Kidney (tissue), 14 donors: ENCODE results near the gene PGM1. TPM values are rescaled to one million over a fixed set of nuclear protein-coding genes. Genes with fewer than 3 reads are reported as not detected.

Source experiments
- DNase-seq, 5 donors: peaks; one replicate each; pipeline ENCODE4 v3.0.0-alpha.2; 2013 to 2020
- FAIRE-seq: peaks from 2 replicates; lab custom pipeline; 2012; peaks lifted over from hg19 to GRCh38; lab: Jason Lieb, UNC
- H3K27ac ChIP-seq, 2 donors: one replicate each; pipeline ENCODE4 v1.7.0; 2013; ENCODE audit warnings: low read depth in 2 of 2, low read length in 2 of 2, inconsistent platforms in 1 of 2
- H3K27me3 ChIP-seq: one replicate; pipeline ENCODE4 v1.7.1; 2013; ENCODE audit warnings: low read length, inconsistent platforms; ENCODE audit not compliant: control insufficient read depth, insufficient read depth
- H3K36me3 ChIP-seq, 3 donors: one replicate each; pipeline versions ENCODE4 v1.7.0 to v1.7.1; 2013; ENCODE audit warnings: low read length in 3 of 3, control low read depth in 1 of 3, inconsistent platforms in 1 of 3; ENCODE audit not compliant: insufficient read depth in 3 of 3, control insufficient read depth in 2 of 3
- H3K4me1 ChIP-seq, 3 donors: one replicate each; pipeline versions ENCODE4 v1.7.0 to v1.7.1; 2013; ENCODE audit warnings: low read length in 3 of 3, inconsistent platforms in 1 of 3, low read depth in 1 of 3; ENCODE audit not compliant: control insufficient read depth in 2 of 3, insufficient read depth in 2 of 3
- H3K4me3 ChIP-seq, 3 donors: one replicate each; pipeline versions ENCODE4 v1.7.0 to v1.8.1; 2013; ENCODE audit warnings: low read length in 3 of 3, control low read depth in 1 of 3, inconsistent platforms in 1 of 3
- H3K9ac ChIP-seq, 3 donors: one replicate each; pipeline versions ENCODE4 v1.7.0 to v1.7.1; 2013; ENCODE audit warnings: low read length in 3 of 3, control low read depth in 1 of 3, inconsistent platforms in 1 of 3
- H3K9me3 ChIP-seq, 3 donors: one replicate each; pipeline versions ENCODE4 v1.7.0 to v1.7.1; 2013; ENCODE audit warnings: low read length in 3 of 3, control low read depth in 1 of 3, inconsistent platforms in 1 of 3; ENCODE audit not compliant: control insufficient read depth in 2 of 3, insufficient read depth in 1 of 3
- CTCF ChIP-seq: IDR thresholded peaks from 3 replicates; pipeline ENCODE4 v1.5.1; 2012; ENCODE audit warnings: mild to moderate bottlenecking, moderate library complexity, borderline replicate concordance; ENCODE audit not compliant: insufficient read depth; ENCODE audit errors: extremely low read depth
- intact Hi-C: fragments of 100-400 bp; cut with DNase I; formaldehyde crosslinking; loops from one replicate; pipeline ENCODE4 v1.11.1; 2022
- polyA plus RNA-seq: library from polyadenylated mRNA; stranded (reverse); fragments of 350-450 nt; fragmentation: Illumina TruSeq; extraction: RNeasy Lipid Tissue Mini Kit (QIAGEN cat#74804); gene quantifications from one replicate; pipeline ENCODE4 v1.2.3, GENCODE V29; 2014; ENCODE audit warnings: low read depth, low replicate concordance; ENCODE audit not compliant: insufficient read depth
- total RNA-seq: library from RNA; stranded (reverse); fragmentation: NEBNext Ultra II Directional; extraction: Animal tissue kit (Norgen Biotek cat#: 25700); gene quantifications from one replicate; pipeline ENCODE4 v1.2.1, GENCODE V29; 2021
- donor health status: control.
- donor health status: control.
- donor health status: control.
- donor health status: control.
- donor health status: control.
- donor health status: DM: yes; HTN: yes; CAD: no.
- donor health status: Normal renal cell carcinoma (clear cell type).

PGM1 gene
- total and polyA plus RNA-seq, 2 donors from 2014 or later: 40.3 to 59.3 TPM

- no peak for DNase-seq
- no peak for FAIRE-seq
- Histone ChIP-seq H3K4me1 (no peaks in the 10 kb centered on the region), H3K9ac (no peak overlapping the region), H3K27me3 (no peaks in the 10 kb centered on the region), H3K36me3 (peaks cover 0 to 2% (median 0%) of the 10 kb centered on the region in 3 donors), H3K4me3 (no peak overlapping the region), H3K27ac (no peak overlapping the region), H3K9me3 (no peaks in the 10 kb centered on the region)
- intact Hi-C loops: no loop called here
- no peak for TF ChIP-seq CTCF
Observed at GRCh38 chr1:63559357-63559756, 33.9 kb upstream of the PGM1 start.

- no peaks in the 10 kb centered on the region for H3K27me3 ChIP-seq
- FAIRE-seq: no peak
- no peak for TF ChIP-seq CTCF
- intact Hi-C loops: no loop called here
- no peak overlapping the region for H3K9ac ChIP-seq
- no peak overlapping the region for H3K4me3 ChIP-seq
- H3K9me3 ChIP-seq: no peaks in the 10 kb centered on the region
- H3K36me3 ChIP-seq: peaks cover 0 to 4% (median 0%) of the 10 kb centered on the region in 3 donors
- DNase-seq: no peak
- H3K27ac ChIP-seq: no peak overlapping the region
- no peaks in the 10 kb centered on the region for H3K4me1 ChIP-seq
Observed at GRCh38 chr1:63563745-63564144, 29.5 kb upstream of the PGM1 start.

- DNase-seq: no peak
- FAIRE-seq: no peak
Observed at GRCh38 chr1:63569068-63569467, 24.1 kb upstream of the PGM1 start.

More at GRCh38 chr1:63569068-63569467, 24.1 kb upstream of the PGM1 start:
- peaks cover 0 to 4% (median 0%) of the 10 kb centered on the region in 3 donors for H3K36me3 ChIP-seq
- no peaks in the 10 kb centered on the region for H3K9me3 ChIP-seq
- no peak overlapping the region for H3K4me3 ChIP-seq
- TF ChIP-seq CTCF: no peak
- no peaks in the 10 kb centered on the region for H3K27me3 ChIP-seq
- no peak overlapping the region for H3K9ac ChIP-seq
- no peak overlapping the region for H3K27ac ChIP-seq
- intact Hi-C loops: no loop called here
- H3K4me1 ChIP-seq: no peaks in the 10 kb centered on the region
